Stimulated activated CD4-positive, alpha-beta T cell treated with anti-CD3 and anti-CD28 coated beads, Interleukin-1b, Interleukin-23, amount 100 ng/mL, for 24 hours (primary cell): ENCODE measurements around the gene RAD18.

Source experiments
- DNase-seq, 4 experiments: peaks; one replicate each; pipeline ENCODE4 v3.0.0-alpha.2; 2020; ENCODE audit warnings: low read depth in 4 of 4, low spot score in 1 of 4

RAD18 gene

DNA sequence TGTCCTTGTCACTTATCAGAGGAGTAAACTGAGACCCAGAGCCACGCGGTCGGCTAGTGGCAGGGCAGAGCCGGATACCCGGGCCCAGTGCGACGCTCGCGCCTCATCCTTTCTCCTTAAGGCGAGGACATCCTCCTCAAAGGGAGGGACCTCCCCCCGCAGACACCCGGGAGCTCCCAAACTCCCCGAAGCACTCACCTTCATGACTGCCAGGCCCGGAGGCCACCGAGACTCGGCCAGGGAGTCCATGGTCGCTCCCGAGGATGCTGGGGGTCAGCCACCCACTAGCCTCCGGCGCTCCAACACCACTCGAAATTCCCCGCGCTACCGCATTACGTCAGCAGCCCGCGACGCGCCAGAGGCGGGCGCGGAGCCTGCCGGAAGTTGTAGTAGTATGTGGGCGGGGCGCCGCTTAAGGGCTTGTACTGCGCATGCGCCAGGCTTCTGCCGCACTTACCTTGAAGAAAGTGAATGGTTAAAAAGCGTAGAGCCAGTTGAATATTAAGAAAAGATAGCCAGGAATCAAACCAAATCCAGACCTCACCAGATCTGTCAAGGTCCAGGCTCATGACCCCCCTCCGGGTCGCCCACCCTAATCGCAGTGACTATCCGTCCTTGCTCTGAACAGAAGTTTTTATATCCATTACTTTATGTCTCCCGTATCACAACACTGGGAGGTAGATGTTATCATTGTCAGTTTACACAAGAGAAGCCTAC, at the start of gene RAD18:
RAD18 (minus strand) TSS at position 336 of the 717 bp plus-strand sequence; CDS start at position 249, 87 bp downstream.
- peak; percentile 83 to 89 (median 87) for DNase-seq

DNA sequence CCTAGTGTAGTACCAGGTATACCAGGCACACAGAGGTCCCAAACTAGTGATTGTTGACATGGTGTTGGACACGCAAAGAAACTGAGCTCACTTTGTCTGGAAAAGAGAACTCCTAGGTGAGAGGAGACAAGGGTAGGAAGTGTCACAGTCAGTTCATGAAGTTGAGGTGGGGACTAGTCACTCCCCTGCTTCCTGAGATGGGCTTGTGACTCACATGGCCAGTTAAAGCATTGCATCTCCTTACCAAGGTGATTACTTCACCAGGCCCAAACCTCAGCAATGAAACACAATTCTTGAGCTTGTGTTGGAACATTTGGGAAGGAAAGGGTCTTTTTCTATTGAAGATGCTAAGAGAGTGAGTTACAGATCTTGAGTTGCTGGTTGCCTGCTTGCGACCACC, 49.2 kb upstream of the RAD18 start:
- DNase-seq = no peak

- DNase-seq = no peak
These were observed 46.8 kb upstream of the RAD18 start for GRCh38 chr3:9009976-9010545.

DNA sequence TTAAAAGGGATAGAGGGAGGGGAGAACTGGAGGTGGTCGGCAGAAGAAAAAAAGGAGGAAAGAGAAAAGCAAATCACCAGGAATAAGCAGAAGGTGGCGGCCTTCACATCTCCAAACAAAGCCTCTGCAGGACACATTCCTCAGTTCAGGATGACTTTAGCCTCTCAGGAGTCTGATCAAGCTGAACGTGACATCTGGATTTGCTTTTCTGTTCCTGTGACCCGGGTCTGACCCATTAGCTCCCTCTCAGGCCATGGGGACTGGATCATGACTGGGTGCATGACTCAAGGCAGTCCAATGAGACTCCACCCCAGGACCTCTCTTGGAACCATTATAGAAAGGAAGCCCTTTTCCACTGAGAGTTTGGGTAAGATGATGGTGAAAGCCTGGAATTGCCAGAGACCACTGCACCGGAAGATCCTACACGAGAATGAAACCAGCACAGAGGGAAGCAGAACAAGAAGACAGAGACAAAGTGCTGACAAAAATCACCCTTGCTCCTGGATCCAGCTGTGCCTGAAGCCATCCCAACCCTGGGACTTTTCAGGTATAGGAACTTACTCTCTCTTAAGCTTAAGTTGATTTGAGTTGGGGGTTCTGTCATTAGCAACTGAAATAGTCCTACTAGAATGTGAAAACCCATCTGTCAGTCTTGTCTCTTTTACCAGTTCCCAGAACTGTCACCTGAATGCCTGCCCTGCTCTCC, 45.4 kb upstream of the RAD18 start:
- no peak for DNase-seq

GRCh38 chr3:9007928-9008327, 44.7 kb upstream of the RAD18 start:
- no peak for DNase-seq

DNA sequence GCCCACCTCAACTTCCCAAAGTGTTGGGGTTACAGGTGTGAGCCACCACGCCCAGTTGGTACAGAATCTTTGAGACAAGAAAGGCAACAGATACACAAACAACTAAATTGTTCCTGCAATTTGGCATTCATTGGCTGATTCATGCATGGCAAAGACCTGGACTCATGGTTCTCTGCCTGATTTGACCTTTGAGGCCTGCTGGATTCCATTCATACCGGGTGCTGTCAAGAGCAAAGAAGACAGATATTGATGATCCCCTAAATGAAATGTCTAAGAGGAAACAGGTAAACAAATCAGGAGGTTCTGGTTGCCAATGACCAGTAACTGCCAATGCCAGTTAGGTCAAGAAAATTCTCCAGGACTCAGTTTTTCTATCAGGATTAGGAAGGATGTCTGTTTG, 43.9 kb upstream of the RAD18 start:
- no peak for DNase-seq

DNA sequence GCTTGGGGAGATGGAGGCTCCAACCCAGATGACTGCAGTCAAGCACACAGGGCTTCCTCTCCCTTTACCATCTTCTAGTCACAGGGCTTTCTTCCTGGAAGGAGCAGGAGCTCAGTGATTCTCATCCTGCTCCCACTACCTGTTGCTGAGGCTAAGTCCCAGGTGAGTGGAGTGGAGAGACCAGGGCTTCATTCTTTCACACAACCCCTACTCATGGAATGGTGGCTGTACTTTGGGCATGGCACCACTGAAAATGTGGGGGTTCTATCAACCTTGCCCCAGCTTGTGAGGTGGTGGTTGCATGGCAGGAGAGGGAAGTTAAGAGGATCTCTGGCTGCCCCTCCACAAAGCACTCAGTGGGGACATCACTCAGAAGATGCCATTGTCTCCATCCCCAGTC, 36.8 kb upstream of the RAD18 start:
- no peak for DNase-seq

- no peak for DNase-seq
These were observed 33.9 kb upstream of the RAD18 start for GRCh38 chr3:8997151-8997550.

DNA sequence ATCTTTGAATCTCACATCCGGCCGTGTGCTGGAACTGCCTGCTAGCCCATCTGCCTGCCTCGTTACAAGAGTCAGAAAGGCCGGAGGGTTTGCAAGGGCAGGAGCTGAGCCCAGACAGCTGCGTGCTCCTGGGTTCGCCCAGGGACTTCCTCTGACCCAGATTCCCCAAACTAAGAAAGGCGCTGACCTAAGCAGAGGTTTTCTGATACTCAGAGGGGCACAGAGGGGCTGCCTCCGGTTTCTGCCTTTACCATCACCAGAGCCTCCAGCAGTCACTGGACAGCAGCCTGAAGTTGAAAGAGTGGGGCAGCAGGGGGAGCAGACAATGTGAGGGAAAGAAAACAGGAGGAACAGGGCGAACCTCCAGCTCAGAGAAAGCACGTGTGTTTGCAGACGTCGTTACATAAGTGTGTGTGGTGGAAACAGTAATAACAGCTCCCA, 33.4 kb upstream of the RAD18 start:
- no peak for DNase-seq

DNA sequence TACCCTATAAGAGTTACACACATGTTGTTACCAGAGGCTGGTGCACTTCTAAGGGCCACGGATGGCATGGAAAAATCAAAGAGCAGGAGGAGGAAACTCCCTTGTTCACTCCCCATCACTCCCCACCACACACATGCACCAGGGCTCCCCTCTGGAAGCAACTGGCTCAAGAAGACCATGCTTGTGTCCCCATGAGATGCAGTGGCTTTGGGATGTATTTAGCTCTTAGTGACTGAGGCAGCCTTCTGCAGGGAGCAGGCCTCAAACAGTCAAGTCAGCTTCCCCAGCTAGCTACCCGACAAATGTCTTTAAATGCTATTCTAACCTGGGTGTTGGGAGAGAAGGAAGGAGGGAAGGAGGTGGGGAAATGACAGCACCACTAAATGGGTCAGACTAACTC, 32.9 kb upstream of the RAD18 start:
- DNase-seq = no peak

DNA sequence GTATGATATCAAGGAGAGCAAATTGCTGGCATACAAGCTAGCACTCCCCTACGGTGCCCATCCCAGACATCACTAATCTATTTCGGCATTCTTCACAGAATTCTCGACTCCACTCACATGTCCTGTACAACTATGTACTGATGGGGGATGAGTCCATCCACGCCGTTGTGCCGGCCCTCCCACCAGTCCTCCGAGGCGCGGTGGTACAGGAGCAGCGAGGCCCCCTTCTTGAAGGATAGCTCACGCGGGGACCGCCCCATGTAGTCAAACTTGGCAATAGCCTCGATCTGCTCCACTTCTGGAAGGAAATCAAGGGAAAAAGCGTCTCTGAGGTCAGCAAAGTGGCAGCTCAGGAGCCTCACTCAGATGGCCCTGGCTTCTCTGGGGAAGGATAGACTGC, 31.0 kb upstream of the RAD18 start:
- DNase-seq = no peak

DNA sequence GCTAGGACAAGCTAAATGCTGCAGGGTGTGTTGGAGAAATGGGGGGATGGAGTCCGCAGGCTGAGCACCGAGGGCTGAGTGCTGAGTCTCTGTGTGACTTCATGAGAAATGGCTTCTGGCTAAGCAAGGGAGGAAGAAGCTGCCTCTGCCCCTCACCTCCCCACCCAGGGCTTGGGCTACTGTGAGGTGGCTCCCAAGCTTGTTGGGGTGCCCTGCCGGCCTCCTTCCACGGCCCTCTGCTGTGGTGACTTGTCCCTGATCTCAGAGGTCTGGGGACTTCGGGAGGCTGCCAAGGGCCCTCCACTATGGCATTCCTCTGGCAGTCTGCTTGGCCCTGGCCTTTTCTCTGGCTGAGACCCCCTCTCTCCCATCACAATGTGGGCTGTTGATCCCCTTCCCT, 30.1 kb upstream of the RAD18 start:
- DNase-seq = no peak

DNA sequence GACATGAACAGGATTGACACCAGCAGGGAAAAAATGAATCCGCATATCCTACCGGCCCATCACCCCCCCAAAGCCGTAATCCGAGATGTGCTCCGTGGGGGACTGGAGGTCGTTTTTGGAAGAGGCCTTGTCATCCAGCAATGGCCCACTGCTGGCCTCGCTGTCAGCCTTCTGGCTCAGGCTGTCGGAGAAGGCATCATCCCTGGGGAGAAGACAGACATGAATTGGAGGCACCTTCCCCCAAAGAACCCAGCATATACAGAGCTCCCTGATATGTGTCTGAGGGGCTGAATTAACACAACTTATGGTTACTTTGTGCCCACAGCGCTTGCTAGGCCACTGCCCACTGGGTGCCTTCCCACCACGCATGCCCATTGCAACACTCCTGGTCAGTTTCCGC, 29.6 kb upstream of the RAD18 start:
- no peak for DNase-seq

DNA sequence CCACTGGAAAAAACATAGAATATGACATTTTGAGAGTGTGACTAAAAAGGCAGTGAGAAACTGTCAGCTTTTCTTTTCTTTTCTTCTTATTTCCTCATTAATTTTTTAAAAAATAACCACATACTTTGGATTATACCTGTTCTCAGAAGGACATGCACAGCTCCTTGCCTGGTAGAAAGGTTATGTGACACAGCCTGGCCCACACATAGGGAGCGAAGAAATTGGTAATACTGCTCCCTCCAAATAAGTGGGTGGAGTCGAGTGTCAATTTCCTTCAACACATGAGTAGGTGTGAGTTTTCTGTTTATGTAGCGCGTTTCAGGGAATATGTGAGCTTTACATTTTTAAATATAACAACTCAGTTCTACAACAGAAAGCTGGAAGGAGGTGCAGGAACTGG, 28.9 kb upstream of the RAD18 start:
- no peak for DNase-seq

DNA sequence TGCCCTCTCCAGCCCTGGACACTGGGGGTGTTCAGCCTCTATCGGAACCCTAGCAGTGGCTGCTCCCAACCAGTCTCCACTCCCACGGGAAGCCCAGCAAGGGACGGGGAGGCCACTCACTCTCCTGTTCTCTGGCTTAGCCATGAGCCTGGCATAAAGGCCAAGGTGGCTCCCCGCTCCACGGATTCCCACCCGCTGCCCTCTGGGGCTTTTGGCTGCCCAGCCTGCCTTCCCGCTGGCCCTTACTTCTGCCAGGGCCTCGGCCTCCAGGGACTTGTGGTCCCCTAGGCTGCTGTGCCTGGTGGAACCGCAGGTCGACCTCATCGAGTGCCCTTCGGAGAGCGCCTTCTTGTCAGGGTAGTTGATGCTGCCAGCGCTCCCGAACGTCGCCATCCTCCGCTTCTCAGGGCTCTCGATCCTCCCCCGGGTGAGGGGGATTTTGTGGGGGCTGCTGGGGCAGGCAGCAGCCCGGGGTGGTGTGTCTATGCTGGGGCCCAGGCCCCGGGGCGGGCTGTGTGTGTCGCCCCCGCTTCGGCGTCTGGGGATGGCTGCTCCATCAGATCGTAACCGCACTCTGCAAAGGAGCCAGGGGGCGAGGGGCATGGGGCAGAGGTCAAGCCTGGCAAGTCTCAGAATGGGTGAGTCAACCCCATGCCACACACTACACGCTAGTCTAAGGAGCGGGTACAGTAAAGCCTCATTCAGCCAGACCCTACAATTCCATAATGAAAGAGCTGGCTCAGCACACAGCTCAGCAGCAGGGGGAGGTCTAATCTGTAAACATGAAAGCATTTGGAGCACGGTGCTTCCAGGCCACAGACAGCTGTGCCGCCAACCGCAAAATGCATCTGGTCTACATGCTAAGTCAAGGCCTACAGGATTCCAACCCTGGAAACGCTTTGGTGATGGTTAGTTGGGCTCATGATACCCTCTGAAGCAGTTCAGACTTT, 27.3 kb upstream of the RAD18 start:
- no peak for DNase-seq

DNA sequence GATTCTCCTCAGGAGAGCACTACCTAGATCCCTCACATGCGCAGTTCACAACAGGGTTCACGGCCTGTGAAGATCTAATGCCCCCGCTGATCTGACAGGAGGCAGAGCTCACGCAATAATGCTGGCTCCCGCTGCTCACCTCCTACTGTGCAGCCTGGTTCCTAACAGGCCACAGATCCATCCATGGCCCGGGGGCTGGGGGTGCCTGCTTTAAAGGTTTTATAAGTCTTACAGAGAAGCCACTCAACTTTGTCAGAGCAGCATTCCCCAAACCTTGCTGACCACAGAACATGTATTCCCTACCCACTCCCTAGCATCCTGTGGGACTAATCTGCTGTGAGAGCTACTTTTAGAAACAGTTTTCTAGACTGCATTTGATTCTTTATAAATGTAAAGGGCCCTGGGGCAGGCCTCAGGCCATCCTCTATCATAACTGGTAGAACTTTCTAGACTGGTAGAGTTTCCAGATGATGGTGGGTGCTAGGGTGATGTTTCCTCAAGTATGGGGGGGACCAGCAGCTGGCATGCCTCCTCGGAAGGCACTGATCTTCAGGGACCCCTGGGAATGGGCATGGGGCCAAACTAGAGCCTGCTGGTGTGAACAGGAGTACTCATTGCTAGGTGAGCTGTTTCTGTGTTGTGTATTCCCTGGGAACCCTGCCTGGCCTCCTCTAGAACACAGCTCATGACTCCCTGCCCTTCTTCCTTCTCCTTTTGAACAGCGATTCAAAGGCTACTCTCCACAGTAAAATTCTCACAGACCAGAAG, 25.7 kb upstream of the RAD18 start:
- no peak for DNase-seq

- no peak for DNase-seq
These were observed 25.0 kb upstream of the RAD18 start for GRCh38 chr3:8988384-8988655.

- DNase-seq = peak; percentile 12 to 40 (median 28)
These were observed 24.5 kb upstream of the RAD18 start for GRCh38 chr3:8987645-8988383.

- DNase-seq = no peak
These were observed 24.0 kb upstream of the RAD18 start for GRCh38 chr3:8987226-8987625.

DNA sequence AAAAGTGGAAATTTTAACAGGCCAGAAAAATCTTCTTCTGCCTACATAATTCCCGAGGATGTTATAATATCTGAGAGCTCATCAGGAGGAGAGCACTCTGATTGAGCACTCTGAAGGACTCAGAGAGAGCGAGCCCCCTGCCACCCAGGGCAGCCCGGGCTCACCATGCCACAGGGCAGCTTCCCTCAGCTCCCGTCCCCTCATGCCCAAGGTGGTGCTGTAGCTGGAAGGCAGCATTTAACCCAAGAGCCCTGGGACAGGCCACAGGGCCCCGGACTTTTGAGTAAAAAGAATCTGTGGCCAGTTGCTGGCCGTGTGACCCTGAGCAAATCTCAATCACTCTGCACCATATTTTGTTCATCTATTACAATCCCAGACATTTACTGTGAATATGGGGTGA, 23.5 kb upstream of the RAD18 start:
- no peak for DNase-seq
